Measurements from ENCODE around the gene FOXL2NB. TPM values are rescaled to one million over a fixed set of nuclear protein-coding genes. Genes with fewer than 3 reads are reported as not detected.
"Not testable (repeated sequence)": the region's sequence is repeated elsewhere in the genome, so short reads cannot be mapped to it uniquely, and the experiment has no call there.

Gene FOXL2NB
- total RNA-seq, 1 donor from 2014 or later: not detected

DNA sequence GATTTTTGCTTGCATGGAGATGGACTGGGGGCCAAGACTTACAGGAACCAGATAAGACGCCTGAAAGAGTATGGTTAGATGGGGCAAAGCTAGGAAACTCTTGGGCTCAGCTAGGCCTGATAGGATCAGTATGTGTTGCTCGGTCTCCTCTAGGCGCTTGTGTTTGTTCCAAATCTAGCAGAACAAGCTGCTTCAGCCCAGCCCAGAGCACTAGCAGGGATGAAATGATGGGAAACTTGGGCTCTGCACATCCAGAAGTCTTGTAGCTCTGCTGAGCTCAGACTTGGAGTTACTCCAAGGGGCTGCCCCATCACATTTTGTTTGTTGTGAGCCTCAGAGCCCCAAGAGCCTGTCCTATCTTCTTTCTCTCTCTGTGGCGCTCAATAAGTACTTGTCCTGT, 34.8 kb upstream of the FOXL2NB start:
- no peak overlapping the region for H3K9ac ChIP-seq (ENCODE audit: low read depth in 1 of 3, low read length in 3 of 3)
- peaks cover 5 to 9% (median 6%) of the 10 kb centered on the region in 3 donors for H3K4me1 ChIP-seq (ENCODE audit: control insufficient read depth in 3 of 3, insufficient read depth in 3 of 3, low read length in 3 of 3)
- H3K27ac ChIP-seq (ENCODE audit: low read depth, low read length): no peak overlapping the region
- H3K4me3 ChIP-seq (ENCODE audit: low read length in 3 of 3): no peak overlapping the region
- no peaks in the 10 kb centered on the region for H3K27me3 ChIP-seq (ENCODE audit: control insufficient read depth in 3 of 3, insufficient read depth in 3 of 3, low read length in 3 of 3)
- H3K36me3 ChIP-seq (ENCODE audit: control insufficient read depth in 3 of 3, insufficient read depth in 3 of 3, low read length in 3 of 3): no peaks in the 10 kb centered on the region
- H3K9me3 ChIP-seq (ENCODE audit: control insufficient read depth in 3 of 3, low read length in 3 of 3): no peaks in the 10 kb centered on the region

DNA sequence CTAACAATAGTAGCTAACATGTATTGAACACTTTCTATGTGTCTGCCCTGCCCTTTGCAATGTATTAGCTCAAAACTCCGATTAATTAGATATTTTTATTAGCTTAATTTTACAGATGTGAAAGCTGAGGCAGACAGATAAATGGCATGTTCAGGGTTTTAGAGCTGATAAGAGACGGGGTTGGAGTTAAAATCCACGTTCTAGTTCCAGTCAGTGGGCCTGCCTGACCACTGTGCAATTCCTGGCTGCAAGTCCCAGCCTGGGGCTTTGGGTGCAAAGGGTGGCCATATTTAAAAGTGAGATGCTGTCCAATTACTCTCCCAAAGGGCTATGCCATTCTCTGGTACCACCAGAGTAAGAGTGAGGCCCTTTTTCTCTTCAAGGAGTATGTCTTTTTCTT, 33.3 kb upstream of the FOXL2NB start:
- Histone ChIP-seq H3K9ac (ENCODE audit: low read depth in 1 of 3, low read length in 3 of 3) (no peak overlapping the region), H3K9me3 (ENCODE audit: control insufficient read depth in 3 of 3, low read length in 3 of 3) (no peaks in the 10 kb centered on the region), H3K27ac (ENCODE audit: low read depth, low read length) (no peak overlapping the region)

DNA sequence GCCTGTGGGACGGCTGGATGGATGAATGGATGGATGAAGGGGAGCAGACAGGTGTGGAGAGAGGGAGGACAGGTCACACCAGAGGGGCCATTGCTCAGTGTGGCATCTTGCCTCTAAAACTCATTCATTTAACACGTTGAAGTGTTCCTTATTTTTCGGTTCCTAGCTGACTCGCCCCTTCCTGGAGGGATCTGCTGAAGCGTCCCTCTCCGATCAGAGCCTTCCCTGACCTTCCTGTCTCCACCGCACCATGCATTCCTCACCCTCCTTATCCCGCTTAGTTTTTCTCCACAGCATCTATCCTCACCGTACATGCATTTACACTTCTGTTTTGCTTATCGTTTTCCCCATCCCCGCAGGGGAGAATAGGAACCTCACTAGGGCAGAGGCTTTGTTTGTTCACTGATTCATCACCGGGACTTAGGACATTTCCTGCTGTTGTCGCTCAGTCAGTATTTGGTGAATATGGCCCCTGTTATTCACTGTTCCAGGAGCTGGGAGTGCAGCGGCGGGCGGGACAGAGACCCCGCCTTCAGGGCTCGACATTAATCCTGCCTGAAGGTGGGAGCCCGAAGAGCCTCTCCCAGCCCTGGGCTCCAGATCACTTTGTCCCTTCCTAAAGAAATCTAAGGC, 32.0 kb upstream of the FOXL2NB start:
- H3K9ac ChIP-seq (ENCODE audit: low read depth in 1 of 3, low read length in 3 of 3): peak overlapping the region; percentile 47 to 92 (median 90)
- peak overlapping the region; percentile 91 for H3K27ac ChIP-seq (ENCODE audit: low read depth, low read length)
- H3K9me3 ChIP-seq (ENCODE audit: control insufficient read depth in 3 of 3, low read length in 3 of 3): no peaks in the 10 kb centered on the region
- no peaks in the 10 kb centered on the region for H3K27me3 ChIP-seq (ENCODE audit: control insufficient read depth in 3 of 3, insufficient read depth in 3 of 3, low read length in 3 of 3)
- peaks cover 5 to 9% (median 6%) of the 10 kb centered on the region in 3 donors for H3K4me1 ChIP-seq (ENCODE audit: control insufficient read depth in 3 of 3, insufficient read depth in 3 of 3, low read length in 3 of 3)
- no peaks in the 10 kb centered on the region for H3K36me3 ChIP-seq (ENCODE audit: control insufficient read depth in 3 of 3, insufficient read depth in 3 of 3, low read length in 3 of 3)
- peak overlapping the region; percentile 64 to 98 (median 68) for H3K4me3 ChIP-seq (ENCODE audit: low read length in 3 of 3)

More for the DNA sequence above, 33.3 kb upstream of the FOXL2NB start:
- Histone ChIP-seq H3K4me1 (ENCODE audit: control insufficient read depth in 3 of 3, insufficient read depth in 3 of 3, low read length in 3 of 3) (peaks cover 5 to 9% (median 6%) of the 10 kb centered on the region in 3 donors), H3K27me3 (ENCODE audit: control insufficient read depth in 3 of 3, insufficient read depth in 3 of 3, low read length in 3 of 3) (no peaks in the 10 kb centered on the region), H3K4me3 (ENCODE audit: low read length in 3 of 3) (no peak overlapping the region), H3K36me3 (ENCODE audit: control insufficient read depth in 3 of 3, insufficient read depth in 3 of 3, low read length in 3 of 3) (no peaks in the 10 kb centered on the region)

DNA sequence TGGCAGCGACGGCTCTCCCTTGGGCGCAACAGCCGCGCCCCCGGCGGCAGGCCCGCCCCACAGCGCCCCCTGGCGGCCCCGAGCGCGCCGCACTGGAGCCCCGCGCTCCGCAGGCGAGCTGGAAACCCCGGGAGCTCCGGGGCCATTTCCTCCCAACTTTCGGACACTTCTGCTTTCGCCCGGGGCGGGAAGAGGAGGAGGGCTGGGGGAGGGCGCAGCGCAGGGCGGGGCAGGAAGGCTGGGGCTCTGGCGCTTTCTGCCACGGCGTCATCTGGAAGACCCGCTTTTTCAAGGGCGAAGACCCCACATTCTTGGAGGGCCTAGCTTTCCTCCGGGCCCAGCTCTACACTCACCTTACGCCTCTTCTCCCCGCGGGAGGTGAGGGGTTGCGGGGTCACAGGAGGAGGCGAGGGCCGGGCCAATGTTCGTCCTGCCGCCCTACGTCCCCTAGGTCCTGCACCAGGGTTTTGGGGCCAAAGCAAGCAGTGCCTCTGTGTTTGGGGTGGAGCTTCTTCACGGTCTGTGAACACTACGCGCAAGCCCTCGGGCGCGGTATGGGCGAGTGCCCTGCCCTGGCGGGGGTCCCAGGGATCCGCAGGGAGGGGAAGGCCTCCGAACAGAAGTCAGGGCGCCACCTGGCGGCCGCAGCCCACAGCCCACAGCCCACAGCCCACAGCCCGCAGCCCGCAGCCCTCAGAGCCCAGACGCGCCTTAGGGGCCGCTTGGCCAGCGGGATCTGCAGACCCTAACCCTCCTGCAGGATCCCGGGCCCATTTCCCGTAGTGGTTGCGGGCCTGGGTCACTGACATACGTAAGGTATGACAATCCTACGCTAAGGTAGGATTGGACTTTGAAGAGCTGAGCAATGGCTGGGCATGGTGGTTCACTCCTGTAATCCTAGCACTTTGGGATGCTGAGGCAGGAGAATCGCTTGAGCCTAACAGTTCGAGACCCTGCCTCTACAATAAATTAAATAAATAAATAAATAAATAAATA, 31.2 kb upstream of the FOXL2NB start:
- Histone ChIP-seq H3K9ac (ENCODE audit: low read depth in 1 of 3, low read length in 3 of 3) (peak overlapping the region; percentile 90 to 96 (median 92)), H3K36me3 (ENCODE audit: control insufficient read depth in 3 of 3, insufficient read depth in 3 of 3, low read length in 3 of 3) (no peaks in the 10 kb centered on the region), H3K4me3 (ENCODE audit: low read length in 3 of 3) (peak overlapping the region; percentile 91 to 98 (median 94)), H3K4me1 (ENCODE audit: control insufficient read depth in 3 of 3, insufficient read depth in 3 of 3, low read length in 3 of 3) (peaks cover 5 to 9% (median 6%) of the 10 kb centered on the region in 3 donors), H3K9me3 (ENCODE audit: control insufficient read depth in 3 of 3, low read length in 3 of 3) (no peaks in the 10 kb centered on the region), H3K27ac (ENCODE audit: low read depth, low read length) (peak overlapping the region; percentile 91), H3K27me3 (ENCODE audit: control insufficient read depth in 3 of 3, insufficient read depth in 3 of 3, low read length in 3 of 3) (no peaks in the 10 kb centered on the region)

- Histone ChIP-seq H3K27me3 (ENCODE audit: control insufficient read depth in 3 of 3, insufficient read depth in 3 of 3, low read length in 3 of 3) (no peaks in the 10 kb centered on the region), H3K9me3 (ENCODE audit: control insufficient read depth in 3 of 3, low read length in 3 of 3) (no peaks in the 10 kb centered on the region), H3K9ac (ENCODE audit: low read depth in 1 of 3, low read length in 3 of 3) (no peak overlapping the region), H3K27ac (ENCODE audit: low read depth, low read length) (no peak overlapping the region), H3K4me3 (ENCODE audit: low read length in 3 of 3) (no peak overlapping the region), H3K36me3 (ENCODE audit: control insufficient read depth in 3 of 3, insufficient read depth in 3 of 3, low read length in 3 of 3) (no peaks in the 10 kb centered on the region), H3K4me1 (ENCODE audit: control insufficient read depth in 3 of 3, insufficient read depth in 3 of 3, low read length in 3 of 3) (peaks cover 5 to 9% (median 6%) of the 10 kb centered on the region in 3 donors)
Observed at GRCh38 chr3:138916824-138917223, 30.2 kb upstream of the FOXL2NB start.

DNA sequence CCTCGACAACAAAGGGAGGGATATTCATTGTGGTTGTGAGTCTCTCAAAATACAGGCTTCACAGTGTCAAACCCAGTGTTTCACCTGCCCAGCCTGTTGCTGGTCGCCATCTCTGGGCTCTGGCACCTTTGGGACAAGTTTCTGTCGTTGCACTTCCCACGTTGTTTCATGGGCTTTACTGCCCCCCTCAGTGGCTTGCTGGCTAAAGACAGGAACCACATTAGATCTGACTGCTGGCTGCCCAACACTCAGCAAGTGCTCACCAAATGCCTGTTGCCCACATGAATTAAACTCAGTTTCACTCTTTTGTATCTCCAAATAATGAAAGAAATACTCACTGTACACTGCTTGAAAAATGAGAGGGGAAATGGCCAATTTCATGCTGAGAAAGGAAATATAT, 27.7 kb upstream of the FOXL2NB start:
- Histone ChIP-seq H3K36me3 (ENCODE audit: control insufficient read depth in 3 of 3, insufficient read depth in 3 of 3, low read length in 3 of 3) (no peaks in the 10 kb centered on the region), H3K9me3 (ENCODE audit: control insufficient read depth in 3 of 3, low read length in 3 of 3) (no peaks in the 10 kb centered on the region), H3K9ac (ENCODE audit: low read depth in 1 of 3, low read length in 3 of 3) (no peak overlapping the region), H3K4me3 (ENCODE audit: low read length in 3 of 3) (no peak overlapping the region), H3K27ac (ENCODE audit: low read depth, low read length) (no peak overlapping the region), H3K4me1 (ENCODE audit: control insufficient read depth in 3 of 3, insufficient read depth in 3 of 3, low read length in 3 of 3) (peaks cover 5 to 12% (median 8%) of the 10 kb centered on the region in 3 donors), H3K27me3 (ENCODE audit: control insufficient read depth in 3 of 3, insufficient read depth in 3 of 3, low read length in 3 of 3) (no peaks in the 10 kb centered on the region)

DNA sequence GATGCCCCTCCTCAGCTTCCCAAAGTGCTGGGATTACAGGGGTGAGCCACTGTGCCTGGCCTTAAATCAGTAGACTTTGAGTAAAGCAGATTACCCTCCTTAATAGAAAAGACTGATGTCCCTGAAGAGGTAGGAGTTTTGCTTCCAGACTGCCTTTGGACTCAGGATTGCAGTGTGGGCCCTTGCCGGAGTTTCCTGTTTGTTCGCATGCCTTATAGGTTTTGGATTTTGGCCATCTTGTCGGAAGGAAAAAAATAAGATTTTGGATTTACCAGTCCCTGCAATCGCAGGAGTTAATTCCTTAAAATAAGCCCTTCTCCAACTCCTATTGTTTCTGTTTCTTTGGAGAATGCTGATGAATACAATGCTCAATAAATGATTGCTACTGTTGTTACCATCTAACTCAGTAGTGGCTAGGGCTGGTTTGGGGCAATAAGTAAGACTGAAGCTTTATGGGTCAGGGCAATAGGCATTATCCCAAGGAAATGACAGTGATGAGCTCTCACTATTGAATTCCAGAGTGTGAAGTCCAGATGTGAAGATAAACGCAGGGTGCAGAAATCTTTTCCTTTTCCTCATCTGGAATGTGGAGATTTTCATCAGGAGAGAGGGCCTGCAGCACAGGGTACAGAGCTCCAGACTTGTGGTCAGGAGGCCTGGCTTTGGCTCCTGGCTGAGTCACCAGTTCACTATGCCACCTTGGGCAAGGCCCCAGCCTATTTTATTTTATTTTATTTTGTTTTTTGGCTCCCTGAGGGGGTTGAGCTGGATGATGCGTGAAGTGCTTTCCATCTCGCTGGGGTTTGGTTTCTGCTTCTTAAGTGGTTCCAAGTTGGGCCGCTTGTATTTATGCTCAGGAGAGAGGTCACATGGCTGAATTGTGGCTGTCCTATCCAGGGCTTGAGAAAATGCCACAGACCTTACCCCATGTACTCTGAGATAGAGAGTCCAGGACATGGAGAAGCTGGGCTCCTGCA, 25.4 kb upstream of the FOXL2NB start:
- Histone ChIP-seq H3K4me1 (ENCODE audit: control insufficient read depth in 3 of 3, insufficient read depth in 3 of 3, low read length in 3 of 3) (peaks cover 0 to 3% (median 2%) of the 10 kb centered on the region in 3 donors), H3K36me3 (ENCODE audit: control insufficient read depth in 3 of 3, insufficient read depth in 3 of 3, low read length in 3 of 3) (no peaks in the 10 kb centered on the region), H3K27me3 (ENCODE audit: control insufficient read depth in 3 of 3, insufficient read depth in 3 of 3, low read length in 3 of 3) (no peaks in the 10 kb centered on the region), H3K4me3 (ENCODE audit: low read length in 3 of 3) (no peak overlapping the region), H3K27ac (ENCODE audit: low read depth, low read length) (no peak overlapping the region), H3K9ac (ENCODE audit: low read depth in 1 of 3, low read length in 3 of 3) (peak overlapping the region in 1 of 3 donors; percentile 40), H3K9me3 (ENCODE audit: control insufficient read depth in 3 of 3, low read length in 3 of 3) (no peaks in the 10 kb centered on the region)

GRCh38 chr3:138922400-138922799, 24.6 kb upstream of the FOXL2NB start:
- H3K4me3 ChIP-seq (ENCODE audit: low read length in 3 of 3); H3K9ac ChIP-seq (ENCODE audit: low read depth in 1 of 3, low read length in 3 of 3); H3K27me3 ChIP-seq (ENCODE audit: control insufficient read depth in 3 of 3, insufficient read depth in 3 of 3, low read length in 3 of 3); H3K27ac ChIP-seq (ENCODE audit: low read depth, low read length); H3K9me3 ChIP-seq (ENCODE audit: control insufficient read depth in 3 of 3, low read length in 3 of 3); H3K36me3 ChIP-seq (ENCODE audit: control insufficient read depth in 3 of 3, insufficient read depth in 3 of 3, low read length in 3 of 3); H3K4me1 ChIP-seq (ENCODE audit: control insufficient read depth in 3 of 3, insufficient read depth in 3 of 3, low read length in 3 of 3): not testable (repeated sequence)

- Histone ChIP-seq H3K4me1 (ENCODE audit: control insufficient read depth in 3 of 3, insufficient read depth in 3 of 3, low read length in 3 of 3) (peaks cover 0 to 3% (median 2%) of the 10 kb centered on the region in 3 donors), H3K4me3 (ENCODE audit: low read length in 3 of 3) (no peak overlapping the region), H3K27me3 (ENCODE audit: control insufficient read depth in 3 of 3, insufficient read depth in 3 of 3, low read length in 3 of 3) (no peaks in the 10 kb centered on the region), H3K36me3 (ENCODE audit: control insufficient read depth in 3 of 3, insufficient read depth in 3 of 3, low read length in 3 of 3) (no peaks in the 10 kb centered on the region), H3K9me3 (ENCODE audit: control insufficient read depth in 3 of 3, low read length in 3 of 3) (no peaks in the 10 kb centered on the region), H3K27ac (ENCODE audit: low read depth, low read length) (no peak overlapping the region), H3K9ac (ENCODE audit: low read depth in 1 of 3, low read length in 3 of 3) (peak overlapping the region in 1 of 3 donors; percentile 41)
Observed at GRCh38 chr3:138923531-138923994, 23.5 kb upstream of the FOXL2NB start.
